ENCODE data around the gene GLRA3.

DNA sequence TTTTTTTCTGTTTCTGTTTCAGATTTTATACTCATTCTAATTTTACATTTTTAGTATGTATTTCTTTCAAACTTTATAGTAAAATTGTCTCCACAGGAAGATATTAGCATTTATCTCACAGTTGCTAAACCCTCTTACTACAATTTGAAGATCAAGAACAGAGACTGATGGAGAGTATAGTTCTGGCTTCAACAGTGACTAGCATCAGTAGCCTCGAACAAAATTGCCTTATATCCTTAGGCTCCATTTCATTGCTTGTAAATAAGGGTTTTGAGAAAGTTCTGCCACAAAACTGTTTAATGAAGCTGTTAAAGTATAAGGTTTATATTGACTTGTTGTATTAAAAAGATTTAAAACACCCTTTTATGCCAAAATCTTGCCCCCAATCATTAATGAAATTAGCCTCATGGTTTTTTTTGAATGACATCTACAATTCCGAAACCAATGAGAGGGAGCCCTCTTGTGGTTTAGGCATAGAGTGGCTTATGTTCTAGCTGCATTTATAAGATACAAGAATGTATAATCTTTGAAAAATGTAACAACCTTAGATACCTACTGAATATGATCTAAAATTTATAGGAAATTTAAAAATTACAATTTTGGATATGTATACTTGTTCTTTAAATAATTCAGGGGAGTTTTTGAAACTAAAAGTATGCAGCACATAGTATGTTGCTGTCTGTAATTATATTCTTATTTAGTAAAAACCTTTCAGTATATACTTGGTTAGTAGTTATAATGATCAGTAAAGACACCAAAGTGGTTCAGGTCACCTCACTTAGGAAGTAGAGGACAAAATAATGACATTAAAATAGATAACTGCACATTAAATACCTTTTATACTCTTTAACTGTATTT, 196.9 kb downstream of the GLRA3 start:
- TF ChIP-seq EP300 (IDR thresholded peaks at IDR 0.05; ENCODE audit: borderline replicate concordance in 1 of 2, control insufficient read depth in 1 of 2, low read depth in 2 of 2, low read length in 2 of 2), result no peak
- no peak for TF ChIP-seq SP1 (IDR thresholded peaks at IDR 0.05; ENCODE audit: low read depth, low read length)
- TF ChIP-seq, protein P1, sequence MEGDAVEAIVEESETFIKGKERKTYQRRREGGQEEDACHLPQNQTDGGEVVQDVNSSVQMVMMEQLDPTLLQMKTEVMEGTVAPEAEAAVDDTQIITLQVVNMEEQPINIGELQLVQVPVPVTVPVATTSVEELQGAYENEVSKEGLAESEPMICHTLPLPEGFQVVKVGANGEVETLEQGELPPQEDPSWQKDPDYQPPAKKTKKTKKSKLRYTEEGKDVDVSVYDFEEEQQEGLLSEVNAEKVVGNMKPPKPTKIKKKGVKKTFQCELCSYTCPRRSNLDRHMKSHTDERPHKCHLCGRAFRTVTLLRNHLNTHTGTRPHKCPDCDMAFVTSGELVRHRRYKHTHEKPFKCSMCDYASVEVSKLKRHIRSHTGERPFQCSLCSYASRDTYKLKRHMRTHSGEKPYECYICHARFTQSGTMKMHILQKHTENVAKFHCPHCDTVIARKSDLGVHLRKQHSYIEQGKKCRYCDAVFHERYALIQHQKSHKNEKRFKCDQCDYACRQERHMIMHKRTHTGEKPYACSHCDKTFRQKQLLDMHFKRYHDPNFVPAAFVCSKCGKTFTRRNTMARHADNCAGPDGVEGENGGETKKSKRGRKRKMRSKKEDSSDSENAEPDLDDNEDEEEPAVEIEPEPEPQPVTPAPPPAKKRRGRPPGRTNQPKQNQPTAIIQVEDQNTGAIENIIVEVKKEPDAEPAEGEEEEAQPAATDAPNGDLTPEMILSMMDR (IDR thresholded peaks at IDR 0.05 in 2 of 3, conservative IDR thresholded peaks at IDR 0.05 in 1 of 3; ENCODE audit: control insufficient read depth in 2 of 3, extremely low read depth in 1 of 3, insufficient read depth in 1 of 3, low read depth in 3 of 3, low read length in 3 of 3), result peak; percentile 52 to 62 (median 62); a peak in 5 of 6 replicates
- no peak for TF ChIP-seq CHD1 (IDR thresholded peaks at IDR 0.05; ENCODE audit: low read depth, low read length)
